ENCODE data around the gene OVCA2.

DNA sequence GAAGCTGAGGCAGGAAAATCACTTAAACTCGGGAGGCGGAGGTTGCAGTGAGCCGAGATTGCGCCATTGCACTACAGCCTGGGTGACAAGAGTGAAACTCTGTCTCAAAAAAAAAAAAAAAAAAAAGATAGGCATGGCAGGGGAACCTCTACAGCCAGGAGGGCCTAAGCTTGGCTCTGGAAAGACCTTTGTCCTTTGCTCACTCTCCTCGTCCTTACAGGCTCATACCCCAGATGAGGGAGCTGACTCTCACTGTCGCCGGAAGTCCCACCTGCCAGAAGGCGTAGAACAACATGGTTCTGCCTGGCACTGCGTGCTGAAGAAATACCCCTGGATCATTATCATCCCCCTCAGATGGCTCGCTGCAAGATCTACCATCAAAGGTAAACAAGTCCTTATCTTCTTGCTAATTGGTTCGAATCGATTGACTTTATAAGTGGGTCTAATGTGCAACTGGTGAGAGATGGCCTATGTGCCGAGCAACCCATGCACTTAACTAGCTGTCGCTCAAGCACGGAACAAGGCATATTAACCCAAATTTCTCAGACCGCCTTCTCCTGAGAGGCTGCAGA lies 46.4 kb upstream of the OVCA2 start:
- TF ChIP-seq, protein P1, sequence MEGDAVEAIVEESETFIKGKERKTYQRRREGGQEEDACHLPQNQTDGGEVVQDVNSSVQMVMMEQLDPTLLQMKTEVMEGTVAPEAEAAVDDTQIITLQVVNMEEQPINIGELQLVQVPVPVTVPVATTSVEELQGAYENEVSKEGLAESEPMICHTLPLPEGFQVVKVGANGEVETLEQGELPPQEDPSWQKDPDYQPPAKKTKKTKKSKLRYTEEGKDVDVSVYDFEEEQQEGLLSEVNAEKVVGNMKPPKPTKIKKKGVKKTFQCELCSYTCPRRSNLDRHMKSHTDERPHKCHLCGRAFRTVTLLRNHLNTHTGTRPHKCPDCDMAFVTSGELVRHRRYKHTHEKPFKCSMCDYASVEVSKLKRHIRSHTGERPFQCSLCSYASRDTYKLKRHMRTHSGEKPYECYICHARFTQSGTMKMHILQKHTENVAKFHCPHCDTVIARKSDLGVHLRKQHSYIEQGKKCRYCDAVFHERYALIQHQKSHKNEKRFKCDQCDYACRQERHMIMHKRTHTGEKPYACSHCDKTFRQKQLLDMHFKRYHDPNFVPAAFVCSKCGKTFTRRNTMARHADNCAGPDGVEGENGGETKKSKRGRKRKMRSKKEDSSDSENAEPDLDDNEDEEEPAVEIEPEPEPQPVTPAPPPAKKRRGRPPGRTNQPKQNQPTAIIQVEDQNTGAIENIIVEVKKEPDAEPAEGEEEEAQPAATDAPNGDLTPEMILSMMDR (optimal IDR thresholded peaks at IDR 0.05 in 1 of 3, IDR thresholded peaks at IDR 0.05 in 1 of 3, conservative IDR thresholded peaks at IDR 0.05 in 1 of 3; ENCODE audit: extremely low read depth in 1 of 3, insufficient read depth in 2 of 3, low read length in 3 of 3), result no peak
- TF ChIP-seq EZH2 (IDR thresholded peaks at IDR 0.05; ENCODE audit: low read length), result no peak

Data from keratinocyte (primary cell).